GM20000 (cell line): ENCODE data around the gene NTF4.
A peak's percentile ranks its signal among the peaks of the same experiment; 100 is the strongest.
"Not testable (repeated sequence)": the region's sequence is repeated elsewhere in the genome, so short reads cannot be mapped to it uniquely, and the experiment has no call there.

ENCODE experiments used
- DNase-seq: peaks from one replicate; pipeline ENCODE4 v3.0.0; 2012; ENCODE audit warnings: low spot score
- CTCF ChIP-seq: IDR thresholded peaks from 2 replicates; pipeline ENCODE4 v1.5.1; 2012; ENCODE audit warnings: mild to moderate bottlenecking, control low read depth; ENCODE audit errors: extremely low read depth, missing control alignments

Gene NTF4

GRCh38 chr19:49085020-49085867 lies 20.6 kb upstream of the NTF4 start, which contains the start of gene SNRNP70:
Gene SNRNP70, plus strand, starts transcription at chr19:49085451. Its CDS starts 964 bp downstream, at chr19:49086415.
- peak; percentile 99 for DNase-seq
- TF ChIP-seq CTCF = no peak

- no peak for DNase-seq
- TF ChIP-seq CTCF = no peak
These were observed 19.8 kb upstream of the NTF4 start for GRCh38 chr19:49084206-49085019.

GRCh38 chr19:49081273-49081672 lies 16.7 kb upstream of the NTF4 start:
- TF ChIP-seq CTCF = no peak
- DNase-seq = no peak

GRCh38 chr19:49080392-49080791 lies 15.8 kb upstream of the NTF4 start:
- TF ChIP-seq CTCF = no peak
- DNase-seq = no peak

GRCh38 chr19:49074869-49075268 lies 10.3 kb upstream of the NTF4 start:
- DNase-seq = not testable (repeated sequence)
- peak; percentile 51 for TF ChIP-seq CTCF

GRCh38 chr19:49073514-49074378 lies 9.1 kb upstream of the NTF4 start:
- DNase-seq = peak; percentile 41
- no peak for TF ChIP-seq CTCF
